Measurements from ENCODE around the gene FHAD1.

DNA sequence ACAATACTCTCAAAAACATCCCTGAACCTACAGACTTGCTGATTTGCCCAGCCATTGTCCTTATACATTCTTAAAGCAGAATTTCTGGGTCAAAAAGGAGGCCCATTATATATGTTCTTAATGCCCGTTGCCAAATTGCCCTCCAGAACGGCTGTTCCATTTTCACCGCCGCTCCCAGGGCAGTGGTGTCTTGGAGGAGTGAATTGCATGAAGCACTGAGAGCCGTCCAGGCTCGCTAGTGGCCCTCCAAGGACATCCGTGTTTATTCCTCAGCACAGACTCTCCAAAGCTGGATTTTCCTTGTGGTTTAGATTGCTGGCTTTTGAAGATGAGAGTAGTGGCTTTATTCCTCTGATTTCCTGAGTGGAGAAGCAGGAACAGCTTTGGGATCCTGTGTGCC lies 68.8 kb downstream of the FHAD1 start:
- TF ChIP-seq CTCF (IDR thresholded peaks at IDR 0.05; ENCODE audit: extremely low read depth in 1 of 2, insufficient read depth in 1 of 2, low read depth in 1 of 2, low read length in 2 of 2) (no peak), POLR2A (IDR thresholded peaks at IDR 0.05; ENCODE audit: low read depth, low read length) (no peak), POLR2AphosphoS5 (IDR thresholded peaks at IDR 0.05; ENCODE audit: insufficient read depth, low read depth, low read length) (no peak), MYC (IDR thresholded peaks at IDR 0.05; ENCODE audit: low read depth, low read length) (no peak), EZH2 (IDR thresholded peaks at IDR 0.05; ENCODE audit: borderline replicate concordance, low read depth, low read length, severe bottlenecking) (no peak), MAX (IDR thresholded peaks at IDR 0.05; ENCODE audit: insufficient read depth, insufficient read length) (no peak), FOS (IDR thresholded peaks at IDR 0.05; ENCODE audit: borderline replicate concordance, insufficient read depth, low read length) (no peak)

Data from endothelial cell of umbilical vein (primary cell).